SHP77 (cell line): ENCODE results near the gene EIF4E3.

ENCODE experiments used
- DNase-seq, 2 experiments: peaks; one replicate each; lab custom pipeline; 2025; lab: John Stamatoyannopoulos, UW

Gene EIF4E3

DNA sequence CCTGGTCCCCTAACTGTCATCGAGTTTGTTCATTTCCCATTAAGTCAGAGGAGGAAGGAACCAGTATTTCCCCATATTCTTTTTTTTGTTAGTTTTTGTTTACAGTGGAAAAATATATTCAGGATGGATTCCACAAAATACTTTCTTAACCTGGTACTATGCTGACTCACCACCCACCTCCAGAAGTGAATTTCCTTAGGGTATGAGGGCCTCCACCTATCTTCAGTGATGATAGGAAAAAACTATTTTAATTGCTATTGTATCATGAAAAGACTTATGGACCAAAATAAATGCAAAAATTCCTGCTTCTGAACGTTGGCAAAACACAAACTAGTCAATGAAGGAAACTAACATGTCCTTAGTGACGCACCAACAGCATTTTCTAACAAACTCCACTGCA is 77.5 kb downstream of the EIF4E3 start:
- DNase-seq, result no peak

DNA sequence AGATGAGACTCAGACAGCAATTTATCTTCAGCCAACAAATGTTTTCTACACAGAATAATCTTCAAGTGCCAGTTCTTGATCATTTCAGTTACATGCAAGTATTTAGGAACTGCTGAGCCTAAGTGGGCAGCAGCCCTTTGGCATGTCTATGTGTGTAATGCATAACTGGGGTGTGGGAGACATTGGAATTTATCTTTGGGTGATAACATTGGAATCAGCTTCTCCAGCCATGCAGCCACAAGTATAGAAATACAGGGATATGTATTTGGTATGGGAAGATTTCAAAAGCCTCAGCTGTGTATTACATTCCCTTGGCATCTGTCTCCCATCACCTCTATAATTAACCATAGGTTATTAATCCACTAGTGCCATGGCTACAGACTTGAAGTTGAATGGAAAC is 78.2 kb downstream of the EIF4E3 start:
- DNase-seq, result no peak

DNA sequence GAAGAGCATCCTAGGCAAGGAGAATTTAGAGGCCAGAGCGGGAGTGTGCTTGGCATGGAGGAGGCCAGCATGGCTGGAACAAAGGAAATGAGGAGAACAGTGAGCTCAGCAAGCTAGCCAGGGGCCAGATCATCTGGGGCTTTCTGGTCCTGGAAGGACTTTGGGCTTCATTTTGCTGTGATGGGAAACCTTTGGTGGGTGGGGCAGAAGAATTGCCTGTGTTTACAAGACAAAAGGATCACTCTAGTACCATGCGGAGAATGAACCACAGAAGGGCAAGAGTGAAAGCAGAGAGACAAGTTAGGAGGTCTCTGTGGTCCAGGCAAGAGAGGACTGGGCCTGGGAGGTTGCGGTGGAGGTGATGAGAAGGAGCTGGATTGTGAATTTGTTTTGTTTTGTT is 80.1 kb downstream of the EIF4E3 start:
- DNase-seq, result no peak

DNA sequence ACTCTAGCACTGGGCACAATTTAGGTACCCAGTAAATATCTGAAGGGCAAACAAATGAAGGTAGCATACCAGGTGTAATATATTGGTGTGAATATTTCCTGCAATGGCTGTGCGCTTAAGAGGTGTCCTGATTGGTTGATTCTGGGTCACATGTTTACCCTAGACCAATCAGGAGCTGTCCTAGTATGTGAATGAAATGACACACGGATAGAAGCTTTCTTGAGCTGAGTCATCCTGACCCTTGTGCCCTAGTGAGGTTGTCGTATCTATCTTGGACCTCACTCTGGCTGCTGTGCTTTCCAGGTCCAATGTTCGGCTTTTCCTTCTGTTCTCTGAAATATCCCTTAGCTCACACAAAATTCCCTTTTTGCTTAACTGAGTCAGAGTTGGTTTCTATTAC is 83.5 kb downstream of the EIF4E3 start:
- DNase-seq, result no peak

DNA sequence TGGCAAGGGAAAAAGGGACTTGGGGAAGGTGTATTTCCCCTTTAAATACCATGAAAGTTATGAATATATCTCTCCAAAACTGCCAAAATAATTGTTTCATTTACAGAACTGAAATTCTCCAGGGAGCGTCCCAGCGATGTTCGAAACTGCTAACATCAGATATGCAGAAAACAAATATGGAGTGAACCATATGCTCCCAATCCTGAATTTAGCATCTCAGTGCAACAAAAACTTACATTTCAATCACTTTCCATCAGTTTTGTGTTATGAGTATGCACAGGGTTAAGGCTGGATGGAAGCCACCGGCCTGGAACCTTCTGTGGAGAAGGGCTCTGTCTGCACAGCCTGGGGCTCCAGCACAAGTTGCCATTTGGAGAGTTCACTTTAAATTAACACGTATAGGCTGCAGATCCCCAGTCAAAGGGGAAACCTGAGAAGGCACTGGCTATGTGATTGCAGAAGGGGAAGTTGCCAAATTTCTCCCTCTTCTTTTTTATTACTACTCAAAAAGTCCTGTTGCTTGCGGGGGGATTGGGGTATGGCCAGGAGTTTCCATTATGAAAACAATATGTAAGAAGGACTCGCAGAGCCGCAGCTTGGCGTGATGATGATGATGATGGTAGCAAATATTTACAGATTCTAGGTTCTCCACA is 84.7 kb downstream of the EIF4E3 start:
- DNase-seq, result no peak

DNA sequence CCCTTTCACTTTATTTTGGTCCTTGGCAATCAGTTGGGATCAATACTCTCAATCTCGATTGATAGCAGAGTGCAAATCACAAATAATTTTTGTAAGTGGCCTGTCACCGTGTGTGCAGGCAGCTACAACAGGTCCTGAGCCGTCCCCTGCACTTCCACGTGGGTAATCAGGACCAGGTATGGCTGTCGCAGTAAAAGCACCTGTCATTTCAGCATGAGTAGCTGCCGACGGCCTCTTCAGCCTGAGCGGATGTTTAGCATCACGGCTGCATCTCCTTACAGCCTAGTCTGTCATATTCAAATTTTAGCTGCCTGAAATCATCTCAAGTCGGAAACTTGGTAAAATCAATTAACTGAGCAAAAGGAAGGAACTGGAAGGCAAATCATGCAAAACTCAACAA is 88.7 kb downstream of the EIF4E3 start:
- no peak for DNase-seq

DNA sequence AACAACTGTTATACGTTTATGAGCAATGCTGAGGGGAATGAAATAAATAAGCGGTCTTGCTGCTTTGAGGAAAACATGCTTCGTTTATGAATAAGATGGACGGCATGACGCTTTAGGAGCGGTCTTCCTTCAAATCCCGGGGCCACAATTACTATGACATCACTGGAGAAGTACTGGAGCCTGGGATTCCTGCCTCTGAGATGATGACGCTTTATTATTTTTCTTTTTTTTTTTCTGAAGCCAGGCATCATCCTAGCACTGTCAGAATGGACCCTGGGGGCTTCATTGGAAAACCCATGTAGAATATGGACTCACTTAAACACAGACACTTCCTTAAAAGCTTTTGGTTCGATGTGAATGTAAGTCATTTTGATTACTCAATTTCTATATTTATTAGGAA is 89.2 kb downstream of the EIF4E3 start:
- DNase-seq, result no peak

DNA sequence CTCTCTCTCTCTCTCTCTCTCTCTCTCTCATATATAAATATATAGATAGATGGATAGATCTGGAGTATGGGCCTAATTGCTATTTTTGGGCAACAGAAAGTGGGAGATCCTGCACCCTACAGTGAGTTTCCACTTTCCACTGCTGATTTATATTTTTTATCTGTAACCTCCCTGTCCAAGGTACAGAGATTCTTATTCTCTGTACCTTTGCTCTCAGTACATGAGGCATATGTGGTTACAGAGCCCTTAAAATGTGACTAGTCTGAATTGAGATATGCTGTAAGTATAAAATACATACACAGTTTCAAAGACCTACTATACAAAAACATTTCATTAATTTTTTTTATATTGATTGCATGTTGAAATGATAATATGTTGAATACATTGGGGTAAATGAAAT is 90.5 kb downstream of the EIF4E3 start:
- no peak for DNase-seq

DNA sequence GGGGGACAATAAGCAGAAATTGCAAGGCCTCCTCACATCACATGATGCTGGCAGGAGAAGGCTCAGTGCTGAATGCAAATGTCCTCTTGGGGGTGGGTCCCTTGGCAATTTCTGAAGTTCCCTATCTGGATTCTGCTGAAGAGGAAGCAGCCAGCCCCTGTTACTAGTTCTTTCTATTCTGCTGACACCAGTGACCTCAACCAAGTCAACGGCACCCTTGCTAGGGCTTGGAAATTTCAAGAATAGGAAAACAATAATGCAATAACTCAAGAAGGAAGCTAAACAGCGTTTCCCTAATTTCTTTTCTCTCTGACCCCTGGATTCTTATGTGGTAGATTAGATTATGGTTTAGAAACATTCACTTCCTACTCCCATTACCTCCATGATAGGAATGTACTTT is 95.5 kb downstream of the EIF4E3 start:
- no peak for DNase-seq

DNA sequence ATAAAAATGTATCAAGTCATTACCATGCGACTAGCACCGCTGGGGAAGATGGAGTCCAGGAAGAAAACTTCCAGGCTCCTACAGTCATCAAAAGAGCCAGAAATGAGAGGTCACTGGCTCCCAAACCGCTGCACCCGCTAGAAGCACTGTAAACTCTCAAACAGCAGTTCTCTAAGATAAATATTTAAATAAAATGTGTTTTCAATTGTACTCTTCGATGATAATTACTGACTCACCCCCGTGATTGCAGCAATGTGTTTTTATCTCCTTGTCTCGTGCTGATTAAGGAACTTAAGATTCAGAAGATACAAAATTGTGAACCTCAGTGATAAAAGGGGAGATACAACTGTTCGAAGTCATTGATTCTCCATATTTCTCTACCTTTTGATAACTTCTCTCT is 95.9 kb downstream of the EIF4E3 start:
- no peak for DNase-seq

DNA sequence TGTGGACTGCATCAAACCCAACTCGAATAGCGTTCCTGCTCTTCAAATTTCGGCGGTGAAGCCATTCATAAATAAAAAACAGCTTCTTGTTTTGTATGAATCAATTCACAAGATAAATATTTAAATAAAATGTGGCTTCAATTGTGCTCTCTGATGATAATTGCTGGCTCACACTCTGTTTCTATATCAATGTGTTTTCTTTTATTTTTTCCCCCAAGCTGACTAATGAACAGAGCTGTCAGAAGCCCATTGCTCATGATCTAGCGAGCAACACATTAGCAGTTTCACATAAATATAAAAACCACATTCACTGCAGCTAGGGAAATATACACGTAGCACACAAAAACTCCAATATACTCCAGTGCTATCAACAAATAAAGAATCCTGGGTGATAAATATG is 96.7 kb downstream of the EIF4E3 start:
- no peak for DNase-seq

DNA sequence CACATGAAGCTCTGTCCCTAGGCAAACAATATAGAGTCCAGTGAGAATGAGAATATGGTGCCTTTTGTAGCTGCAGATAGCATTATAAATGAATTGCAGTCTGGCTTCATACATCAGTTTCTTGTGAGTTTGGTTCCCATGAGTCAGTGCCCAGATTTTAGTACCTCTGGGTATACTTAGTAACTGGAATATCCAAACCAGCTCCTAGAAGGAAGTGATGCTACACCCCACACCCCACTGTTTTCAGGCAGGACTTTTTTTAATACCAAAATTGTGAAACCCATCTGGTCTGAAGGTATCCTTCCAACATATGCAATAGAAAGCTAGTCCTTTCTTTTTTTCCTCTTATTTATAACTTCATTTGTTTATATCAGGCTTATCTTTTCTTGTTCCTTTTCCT is 99.5 kb downstream of the EIF4E3 start:
- DNase-seq, result no peak
